GM12873 (cell line): Measurements from ENCODE around the gene CIDEB.
A peak's percentile ranks its signal among the peaks of the same experiment; 100 is the strongest.

ENCODE experiments used
- TF ChIP-seq, protein P1 (sequence below): IDR thresholded peaks from 2 replicates; pipeline ENCODE4 v1.5.1; 2012; ENCODE audit warnings: low read depth, mild to moderate bottlenecking, moderate library complexity, low read length, control low read depth; ENCODE audit not compliant: insufficient read depth; ENCODE audit errors: missing control alignments

Gene CIDEB

GRCh38 chr14:24337144-24337823 is 29.5 kb upstream of the CIDEB start:
- TF ChIP-seq, protein P1, sequence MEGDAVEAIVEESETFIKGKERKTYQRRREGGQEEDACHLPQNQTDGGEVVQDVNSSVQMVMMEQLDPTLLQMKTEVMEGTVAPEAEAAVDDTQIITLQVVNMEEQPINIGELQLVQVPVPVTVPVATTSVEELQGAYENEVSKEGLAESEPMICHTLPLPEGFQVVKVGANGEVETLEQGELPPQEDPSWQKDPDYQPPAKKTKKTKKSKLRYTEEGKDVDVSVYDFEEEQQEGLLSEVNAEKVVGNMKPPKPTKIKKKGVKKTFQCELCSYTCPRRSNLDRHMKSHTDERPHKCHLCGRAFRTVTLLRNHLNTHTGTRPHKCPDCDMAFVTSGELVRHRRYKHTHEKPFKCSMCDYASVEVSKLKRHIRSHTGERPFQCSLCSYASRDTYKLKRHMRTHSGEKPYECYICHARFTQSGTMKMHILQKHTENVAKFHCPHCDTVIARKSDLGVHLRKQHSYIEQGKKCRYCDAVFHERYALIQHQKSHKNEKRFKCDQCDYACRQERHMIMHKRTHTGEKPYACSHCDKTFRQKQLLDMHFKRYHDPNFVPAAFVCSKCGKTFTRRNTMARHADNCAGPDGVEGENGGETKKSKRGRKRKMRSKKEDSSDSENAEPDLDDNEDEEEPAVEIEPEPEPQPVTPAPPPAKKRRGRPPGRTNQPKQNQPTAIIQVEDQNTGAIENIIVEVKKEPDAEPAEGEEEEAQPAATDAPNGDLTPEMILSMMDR: no peak

DNA sequence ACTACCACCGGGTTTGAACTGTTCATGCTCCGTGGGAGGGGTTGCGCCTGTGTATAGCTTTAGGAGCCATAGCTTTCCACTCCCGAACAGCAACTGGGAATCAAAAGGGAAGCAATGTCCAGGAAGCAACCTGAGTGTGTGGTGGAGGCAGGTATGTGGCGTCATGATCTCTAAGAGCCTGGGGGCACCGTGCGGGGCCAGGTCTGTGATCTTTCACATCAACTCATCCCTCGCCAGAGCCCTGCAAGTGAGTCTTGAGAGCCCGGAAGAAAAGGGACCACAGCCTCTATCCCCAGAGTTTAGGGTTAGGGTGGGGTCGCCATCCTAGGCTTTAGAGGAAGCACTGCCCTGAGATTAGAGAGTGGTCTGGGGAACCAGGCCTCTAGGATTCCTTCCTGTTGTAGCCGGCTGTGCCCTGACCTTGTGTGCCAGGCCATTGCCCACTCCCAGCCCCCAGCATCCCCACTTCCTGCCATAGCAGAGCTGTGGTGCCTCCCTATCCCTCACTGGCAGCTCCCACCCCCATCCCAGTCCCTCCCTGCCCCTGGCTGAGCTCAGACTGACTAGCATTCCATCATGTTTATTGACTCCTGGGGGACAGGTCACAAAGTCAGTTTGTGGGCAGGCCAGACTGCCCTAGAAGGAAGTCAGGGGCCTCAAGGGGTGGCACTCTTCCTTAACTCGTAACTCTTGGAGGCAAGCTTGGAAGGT is 27.8 kb upstream of the CIDEB start:
- TF ChIP-seq, protein P1: no peak

- TF ChIP-seq, protein P1: no peak
Measured at GRCh38 chr14:24334431-24335291, 26.9 kb upstream of the CIDEB start, which contains the start of gene ADCY4. Gene ADCY4, minus strand, starts transcription at chr14:24335071. Its CDS starts 419 bp downstream, at chr14:24334652.

DNA sequence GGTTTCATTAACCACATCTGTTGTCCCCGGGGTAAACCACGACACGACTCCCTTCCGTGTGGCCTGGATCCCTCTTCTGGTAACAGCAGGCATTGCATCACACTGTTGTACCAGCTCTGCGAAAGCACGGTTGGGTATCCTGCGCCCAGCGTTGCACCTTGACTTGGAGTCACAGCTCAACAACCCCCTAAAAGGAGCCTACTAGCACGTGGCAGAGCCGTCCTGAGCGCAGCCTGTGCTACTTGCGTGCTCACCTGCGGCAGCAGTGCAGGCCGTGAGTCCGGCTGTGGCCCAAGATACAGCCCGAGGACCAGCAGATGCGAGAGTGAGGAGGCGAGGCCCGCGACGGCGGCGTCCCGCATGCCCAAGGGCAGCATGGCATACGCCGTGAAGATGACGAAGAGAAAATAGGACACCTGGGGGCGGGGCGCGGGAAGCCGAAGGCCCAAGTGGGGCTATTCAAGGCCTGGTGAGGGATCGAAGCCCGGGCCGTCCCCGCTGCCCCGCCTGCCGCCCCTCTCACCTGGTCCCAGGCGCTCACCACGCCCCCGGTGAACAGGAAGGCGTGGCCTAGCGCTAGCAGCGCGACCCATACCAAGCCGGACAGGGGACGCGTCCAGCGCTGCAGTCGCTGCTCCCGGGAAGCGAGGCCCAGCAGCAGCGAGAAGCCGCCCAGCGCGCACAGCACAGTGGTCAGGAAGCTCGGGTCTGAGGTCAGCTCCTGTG is 24.7 kb upstream of the CIDEB start:
- TF ChIP-seq, protein P1: peak; percentile 88

DNA sequence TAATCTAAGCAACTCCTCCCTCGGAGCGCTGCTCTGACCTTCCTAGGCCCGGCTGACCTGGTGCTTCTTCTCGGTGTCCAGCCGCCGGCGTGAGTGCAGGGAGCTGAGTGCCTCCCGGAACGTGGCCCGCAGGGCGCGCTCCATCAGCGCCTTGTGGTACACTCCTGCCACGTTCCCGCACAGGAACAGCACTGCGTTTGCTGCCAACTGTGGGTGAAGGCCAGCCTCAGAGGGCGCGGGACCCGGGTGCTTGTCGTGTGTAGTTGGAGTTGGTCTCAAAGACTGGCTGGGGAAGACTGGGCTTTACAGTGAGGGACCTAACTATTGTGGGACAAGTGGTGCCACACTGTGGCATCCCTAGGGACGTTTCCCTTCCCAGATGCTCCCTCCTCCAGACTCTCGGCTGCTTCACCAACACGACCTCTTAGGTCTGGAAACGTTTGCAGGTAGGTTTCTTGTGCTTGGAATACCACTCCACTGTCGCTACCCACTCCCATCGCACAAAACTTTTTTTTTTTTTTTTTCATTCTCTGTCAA is 24.0 kb upstream of the CIDEB start:
- TF ChIP-seq, protein P1: no peak

DNA sequence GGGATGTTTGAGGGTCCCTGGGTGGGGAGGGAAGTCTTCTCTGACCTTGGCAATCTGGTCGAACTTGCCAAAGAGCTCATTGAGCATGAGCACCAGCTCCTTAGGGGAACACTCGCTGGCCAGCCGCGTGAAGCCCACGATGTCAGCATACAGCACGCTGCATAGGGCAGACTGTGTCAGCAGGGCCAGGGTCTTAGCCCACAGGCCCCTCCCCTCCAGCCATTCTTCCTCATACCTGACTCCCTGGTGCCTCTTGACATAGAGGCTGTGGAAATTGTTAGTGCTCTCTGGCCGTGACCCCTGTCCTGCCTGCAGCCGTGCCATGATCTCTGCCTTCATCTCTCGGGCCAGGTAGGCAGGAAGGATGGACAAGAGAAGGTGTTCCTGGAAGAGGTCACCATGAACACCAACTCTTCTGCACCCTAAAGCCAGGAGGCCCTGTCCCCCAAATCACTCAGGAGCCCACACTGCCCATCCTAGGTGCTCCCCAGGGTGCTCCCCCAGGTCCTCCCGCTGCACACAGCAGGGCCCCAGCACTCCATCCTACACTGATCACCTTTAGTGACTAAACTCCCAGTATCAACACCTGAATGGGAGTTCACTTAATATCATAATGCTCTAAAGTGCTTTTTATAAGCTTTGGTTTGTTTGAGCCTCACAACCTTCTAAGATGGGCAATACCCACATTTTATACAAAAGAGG is 23.3 kb upstream of the CIDEB start:
- TF ChIP-seq, protein P1: no peak
